ENCODE data around the gene MGMT.

Gene MGMT

DNA sequence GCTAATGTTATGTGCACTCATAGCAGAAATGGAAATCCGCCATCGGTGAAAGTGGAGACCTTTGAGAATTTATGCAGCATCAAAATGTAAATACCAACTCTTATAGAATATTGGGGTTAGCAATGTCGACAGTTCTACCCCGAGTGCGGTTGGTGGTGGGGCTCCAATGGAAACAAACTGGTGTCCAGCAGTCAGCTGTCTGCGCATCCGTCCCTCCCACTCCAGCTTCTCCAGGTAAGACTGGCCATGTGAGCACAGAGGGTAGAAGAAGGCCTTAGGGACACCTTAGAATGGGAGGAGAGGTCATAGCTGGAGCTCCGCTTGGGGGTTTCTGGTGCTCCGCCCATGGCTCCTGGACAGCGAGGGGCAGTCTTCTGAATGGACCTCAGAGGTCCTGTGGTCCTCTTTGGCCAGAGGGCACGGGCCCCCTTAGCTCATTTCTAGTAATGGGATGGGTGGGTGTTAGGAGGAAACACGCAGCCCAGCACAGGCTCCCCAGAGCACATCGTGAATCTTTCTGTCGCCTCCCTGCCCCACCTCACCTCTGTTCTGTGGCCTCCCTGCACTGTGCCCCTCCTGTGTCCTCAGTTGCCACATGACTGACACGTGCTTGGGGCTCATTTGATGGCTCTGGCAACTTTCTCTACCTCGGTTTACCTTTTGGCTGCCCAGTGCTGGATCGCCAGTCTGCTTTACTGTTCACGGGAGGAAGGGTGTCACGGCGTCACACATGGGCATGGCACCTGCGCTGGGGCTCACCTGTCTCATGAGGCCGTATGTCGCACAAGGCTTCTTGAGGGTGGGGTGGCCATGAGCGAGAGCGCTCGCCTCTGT is 50.0 kb downstream of the MGMT start:
- no peak overlapping the region for H3K27ac ChIP-seq
- no peak for DNase-seq (ENCODE audit: low read depth, low spot score)

DNA sequence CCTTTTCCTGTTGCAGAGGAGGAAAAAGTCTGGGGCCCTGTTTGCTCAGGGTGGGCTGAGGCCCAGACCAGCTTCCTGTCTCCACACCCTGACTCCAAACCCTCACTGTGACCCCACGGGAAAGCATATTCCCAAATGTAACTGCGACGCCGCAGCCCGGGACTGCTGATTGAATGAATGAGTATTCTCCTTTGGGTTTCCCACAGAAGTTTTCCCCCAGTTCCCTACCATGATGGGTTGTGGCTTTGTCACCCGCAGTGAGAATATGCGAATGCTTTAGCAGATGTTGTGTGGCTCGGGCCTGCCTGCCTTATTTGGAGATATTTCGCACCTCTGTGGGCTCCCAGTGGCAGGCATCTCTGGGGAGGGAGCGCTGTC is 50.6 kb downstream of the MGMT start:
- no peak overlapping the region for H3K27ac ChIP-seq
- DNase-seq (ENCODE audit: low read depth, low spot score): no peak

DNA sequence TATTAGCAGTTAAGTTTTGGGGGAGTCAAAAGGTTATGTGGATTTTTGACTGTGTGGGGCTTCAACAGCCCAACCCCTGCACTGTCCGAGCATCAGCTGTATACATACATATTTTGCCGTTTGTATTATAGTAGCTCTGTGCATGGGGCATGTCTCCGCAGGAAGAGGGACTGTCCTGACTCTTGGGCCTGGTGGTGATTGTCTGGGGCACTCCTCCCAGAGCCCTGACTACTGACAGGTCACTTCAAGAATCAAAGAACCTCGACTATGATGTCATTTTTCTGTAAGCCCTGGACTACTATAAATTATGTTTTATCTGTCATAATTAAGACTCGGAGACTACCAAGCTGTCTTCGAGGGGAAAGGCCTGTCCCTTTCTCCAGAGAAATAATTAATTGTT is 51.8 kb downstream of the MGMT start:
- no peak overlapping the region for H3K27ac ChIP-seq
- DNase-seq (ENCODE audit: low read depth, low spot score): no peak

DNA sequence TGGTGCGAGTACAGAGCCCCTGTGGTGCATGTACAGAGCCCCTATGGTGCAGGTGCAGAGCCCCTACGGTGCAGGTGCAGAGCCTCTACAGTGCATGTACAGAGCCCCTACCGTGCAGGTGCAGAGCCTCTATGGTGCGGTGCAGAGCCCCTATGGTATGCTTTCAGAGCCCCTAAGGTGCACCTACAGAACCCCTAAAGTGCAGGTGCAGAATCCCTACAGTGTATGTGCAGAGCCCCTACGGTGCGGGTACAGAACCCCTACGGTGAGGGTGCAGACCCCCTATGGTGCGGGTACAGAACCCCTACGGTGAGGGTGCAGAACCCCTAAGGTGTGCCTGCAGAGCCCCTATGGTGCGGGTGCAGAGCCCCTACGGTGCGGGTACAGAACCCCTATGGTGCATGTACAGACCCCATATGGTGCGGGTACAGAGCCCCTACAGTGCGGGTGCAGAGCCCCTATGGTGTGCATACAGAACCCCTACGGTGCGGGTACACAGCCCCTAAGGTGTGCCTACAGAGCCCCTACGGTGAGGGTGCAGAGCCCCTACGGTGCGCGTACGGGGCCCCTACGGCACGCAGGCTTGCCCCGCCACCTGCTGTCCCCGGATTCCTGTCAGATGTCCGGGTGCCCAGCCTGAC is 53.5 kb downstream of the MGMT start:
- H3K27ac ChIP-seq: no peak overlapping the region
- DNase-seq (ENCODE audit: low read depth, low spot score): no peak

DNA sequence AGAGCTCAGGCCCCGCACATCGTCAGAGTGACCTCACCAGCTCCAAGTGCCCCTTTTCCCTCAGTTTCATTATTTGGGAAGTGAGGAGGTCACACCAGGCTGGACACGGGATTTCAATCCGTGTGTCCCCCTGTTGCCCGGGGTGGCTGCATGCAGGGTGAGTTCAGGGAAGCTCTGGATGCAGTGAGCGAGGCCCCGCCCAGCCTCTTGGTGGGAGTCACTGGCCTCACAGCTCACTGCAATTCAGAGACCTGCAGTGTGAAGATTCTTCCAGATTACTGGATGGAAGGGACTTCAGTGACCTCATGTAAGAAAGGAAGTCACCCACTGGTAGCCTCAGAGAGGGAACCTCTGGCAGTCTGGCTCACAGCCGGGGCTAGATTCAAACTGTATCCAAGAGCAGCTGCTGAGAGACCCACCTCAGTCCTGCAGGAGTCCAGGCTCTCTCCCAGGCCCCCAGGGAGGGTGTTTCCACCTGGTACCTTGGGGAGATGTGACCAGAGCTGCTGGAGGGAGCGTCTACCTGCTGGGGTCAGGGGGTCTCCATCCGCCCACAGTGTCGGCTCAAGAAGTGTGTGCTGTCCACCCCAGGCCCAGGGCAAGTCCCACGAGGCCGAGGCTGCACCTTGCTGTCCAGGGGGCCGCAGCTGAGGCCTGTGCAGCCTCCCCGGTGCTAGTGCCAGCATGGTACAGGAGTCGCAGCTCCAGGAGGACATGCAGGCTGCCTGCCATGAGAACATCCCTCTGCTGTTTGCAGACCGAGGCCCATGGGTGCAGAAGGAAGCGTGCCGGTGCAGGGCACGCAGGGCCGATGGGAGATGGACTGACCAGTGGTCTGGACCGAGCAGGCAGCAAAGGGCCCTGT is 54.4 kb downstream of the MGMT start:
- DNase-seq (ENCODE audit: low read depth, low spot score): no peak
- H3K27ac ChIP-seq: no peak overlapping the region

DNA sequence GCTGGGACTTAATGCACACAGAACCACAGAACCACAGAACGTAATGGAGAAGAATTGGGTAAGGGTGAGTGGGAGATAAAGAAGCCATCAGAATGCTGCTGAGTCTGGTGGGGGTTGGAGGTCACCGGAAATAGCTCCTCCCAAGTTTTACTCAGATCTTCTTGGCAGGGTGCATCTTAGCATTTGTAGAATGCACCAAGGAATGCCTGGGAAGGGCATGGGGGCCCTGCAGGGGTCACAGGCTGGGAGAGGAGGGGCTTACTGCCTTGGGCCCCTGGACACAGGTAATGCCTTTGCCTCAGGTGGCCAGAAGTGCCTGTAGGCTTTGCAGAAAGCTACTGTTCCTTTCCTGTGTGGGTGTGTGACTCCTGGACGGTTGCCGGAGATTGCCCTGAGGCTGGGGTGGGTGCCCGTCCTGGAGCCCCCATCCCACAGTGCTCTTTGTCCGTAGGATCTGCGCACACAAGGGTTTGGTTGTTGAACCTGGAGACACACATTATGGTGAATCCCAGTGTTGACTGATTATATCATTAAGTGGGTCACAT is 55.1 kb downstream of the MGMT start:
- DNase-seq (ENCODE audit: low read depth, low spot score): no peak
- no peak overlapping the region for H3K27ac ChIP-seq

DNA sequence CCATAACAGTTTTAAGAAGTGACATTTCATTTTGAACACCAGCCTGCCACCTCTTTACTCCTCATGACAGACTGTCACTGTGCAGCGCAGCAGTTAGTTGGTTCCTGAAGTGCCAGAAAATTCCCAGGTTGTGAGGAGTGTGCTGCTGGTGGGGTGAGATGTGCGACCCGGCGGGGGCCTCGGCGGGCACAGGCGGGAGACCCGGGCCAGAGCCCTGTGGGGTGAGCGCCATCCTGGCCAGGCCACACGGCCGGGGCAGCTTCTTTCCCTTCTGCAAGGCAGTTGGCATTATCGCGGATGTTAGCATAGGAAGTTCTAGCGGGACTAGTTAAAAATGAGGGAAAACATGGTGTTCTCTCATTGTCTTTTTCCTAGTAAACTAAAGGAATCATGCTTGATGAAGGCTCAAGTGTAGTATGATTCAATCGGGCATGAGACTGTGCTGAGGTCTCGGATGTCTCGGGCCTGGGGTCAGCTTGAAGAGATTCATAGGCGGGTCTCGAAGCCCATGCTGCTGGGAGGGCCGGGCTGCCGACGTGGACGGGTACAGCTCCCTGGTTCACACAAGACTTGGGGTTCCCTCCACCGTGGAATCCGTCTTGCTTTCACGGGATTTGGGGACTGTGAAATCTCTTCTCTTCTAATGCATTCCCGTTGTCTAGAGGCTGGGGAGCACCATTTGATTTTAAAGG is 56.1 kb downstream of the MGMT start:
- no peak for DNase-seq (ENCODE audit: low read depth, low spot score)
- H3K27ac ChIP-seq: no peak overlapping the region

DNA sequence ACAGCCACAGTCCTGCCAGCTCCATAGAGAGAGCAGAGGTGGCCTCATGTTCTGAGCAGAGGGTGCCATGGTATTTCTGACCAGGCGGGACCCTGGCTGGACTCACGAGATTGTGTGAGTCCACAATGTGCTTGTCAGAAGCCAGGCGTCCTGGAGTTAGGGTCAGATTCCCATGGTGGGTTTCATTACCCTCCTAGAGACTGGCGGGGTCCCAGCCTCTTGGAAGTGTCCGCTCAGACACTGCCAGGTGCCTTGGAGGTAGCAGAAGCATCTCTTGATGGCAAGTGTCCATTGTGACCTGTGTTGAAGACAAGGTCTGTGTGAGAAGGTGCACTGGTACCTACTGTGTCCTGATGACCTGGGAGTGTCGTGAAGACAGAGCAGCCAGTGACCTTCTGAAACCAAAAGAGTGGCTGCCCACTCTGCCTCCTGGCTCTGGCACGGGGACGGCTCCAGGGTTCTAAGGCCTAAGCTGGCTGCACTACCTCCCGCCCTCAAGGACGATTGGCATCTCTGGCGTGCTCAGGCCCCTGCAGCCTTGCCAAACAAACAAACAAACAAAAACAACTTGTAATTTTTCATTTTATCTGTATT is 56.8 kb downstream of the MGMT start:
- H3K27ac ChIP-seq: no peak overlapping the region
- DNase-seq (ENCODE audit: low read depth, low spot score): no peak

DNA sequence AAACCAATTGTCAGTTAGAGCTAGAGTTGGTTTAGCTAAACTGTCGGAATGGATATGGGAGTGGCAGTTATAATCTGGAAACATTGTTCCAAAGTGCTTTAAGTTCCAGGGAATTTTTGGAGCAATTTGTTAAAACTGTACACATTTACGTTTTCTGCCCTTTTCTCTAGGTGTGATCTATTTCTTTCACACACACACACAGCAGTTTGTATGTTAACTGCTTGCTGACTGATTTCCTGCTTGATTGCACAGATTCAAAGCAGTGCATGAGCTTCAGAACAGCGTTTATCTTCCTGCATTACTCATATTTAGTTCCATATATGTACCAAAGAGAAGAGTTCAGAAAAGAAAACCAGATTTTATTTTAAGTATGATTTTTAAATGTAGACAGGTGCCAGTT is 57.9 kb downstream of the MGMT start:
- H3K27ac ChIP-seq: no peak overlapping the region
- no peak for DNase-seq (ENCODE audit: low read depth, low spot score)

DNA sequence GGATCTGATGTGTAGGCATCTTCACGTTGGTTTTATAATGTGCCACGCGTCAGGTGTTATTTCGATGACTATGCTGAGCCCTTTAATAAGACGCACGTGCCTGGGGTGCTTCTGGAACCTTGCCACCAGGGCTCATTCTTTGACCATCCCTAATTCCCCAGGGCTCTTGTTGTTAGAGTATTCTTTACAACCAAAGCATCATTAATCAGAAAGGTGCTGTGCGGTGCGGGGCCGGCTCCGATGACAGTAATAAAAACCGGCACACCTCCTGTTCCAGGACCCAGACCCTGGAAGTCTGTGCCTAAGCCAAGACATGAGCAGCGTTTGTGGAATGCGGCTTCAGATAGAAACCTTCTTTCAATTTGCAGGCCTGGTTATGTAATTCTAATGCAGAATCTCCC is 58.4 kb downstream of the MGMT start:
- DNase-seq (ENCODE audit: low read depth, low spot score): no peak
- no peak overlapping the region for H3K27ac ChIP-seq

DNA sequence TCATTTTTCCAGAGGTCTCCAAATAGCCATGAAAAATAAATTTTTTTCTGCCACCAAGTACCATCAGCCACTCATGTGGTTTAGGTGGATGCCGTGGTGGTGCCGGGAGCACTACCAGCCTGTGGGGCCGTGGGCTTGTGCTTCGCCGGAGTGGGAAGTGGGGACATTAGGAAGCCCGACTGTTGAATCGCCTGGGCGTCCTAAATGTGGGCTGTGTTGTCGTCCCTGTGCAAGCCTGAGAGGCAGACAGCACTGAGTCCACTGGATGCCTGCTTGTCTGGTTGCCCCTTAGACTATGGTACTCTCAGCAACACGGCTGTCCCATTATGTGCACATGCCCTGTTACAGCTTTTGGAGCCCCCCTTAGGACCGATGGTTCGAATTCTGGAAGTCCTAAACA is 59.9 kb downstream of the MGMT start:
- no peak for DNase-seq (ENCODE audit: low read depth, low spot score)
- H3K27ac ChIP-seq: no peak overlapping the region

DNA sequence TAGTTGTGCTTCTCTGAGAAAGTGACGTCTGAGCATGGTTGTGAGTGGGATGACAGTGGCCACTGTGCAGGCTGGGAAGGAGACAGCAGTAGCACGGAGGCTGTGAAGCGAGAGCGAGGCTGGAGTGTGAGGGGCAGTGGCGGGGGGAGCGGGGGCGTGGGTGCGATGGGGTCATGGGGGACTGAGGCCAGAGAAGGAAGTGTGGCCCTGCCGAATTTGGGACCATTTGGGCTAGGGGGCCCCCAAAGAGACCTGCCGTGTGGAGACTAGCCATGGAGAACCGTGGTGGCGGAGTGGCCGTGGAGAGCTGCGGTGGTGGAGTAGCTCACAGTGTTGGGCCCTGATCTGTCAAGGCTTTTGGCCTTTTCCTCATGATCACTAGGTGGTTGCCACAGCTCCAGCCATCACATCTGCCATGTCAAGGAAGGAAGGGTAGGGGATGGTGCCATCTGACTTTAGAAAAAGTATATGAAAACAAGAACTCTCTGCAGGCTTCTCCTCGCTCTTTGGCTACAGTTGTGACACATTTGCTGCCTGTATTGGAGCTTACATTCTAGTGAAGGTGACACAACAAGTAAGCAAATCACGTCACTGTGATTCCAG is 61.4 kb downstream of the MGMT start:
- DNase-seq (ENCODE audit: low read depth, low spot score): no peak
- no peak overlapping the region for H3K27ac ChIP-seq

DNA sequence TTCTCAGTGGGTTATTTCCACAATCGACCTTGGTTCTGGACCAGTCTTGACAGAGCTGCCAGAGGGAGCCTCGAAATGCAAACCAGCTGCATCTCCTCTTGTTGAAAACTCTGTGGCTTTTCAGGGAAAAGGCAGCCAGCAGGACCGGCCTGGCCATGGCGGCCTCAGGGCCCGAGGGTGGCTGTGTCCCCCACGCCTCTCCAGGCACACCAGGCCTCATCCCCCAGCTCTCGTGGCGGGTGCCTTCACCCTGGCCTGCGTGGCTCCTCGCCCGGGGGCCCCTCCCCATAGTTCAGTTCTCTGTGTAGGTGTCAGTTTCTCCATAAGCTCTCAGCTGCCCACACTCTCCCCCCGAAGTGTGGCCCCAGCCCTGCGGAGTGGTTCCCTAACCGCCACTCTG is 63.5 kb downstream of the MGMT start:
- DNase-seq (ENCODE audit: low read depth, low spot score): no peak
- H3K27ac ChIP-seq: no peak overlapping the region

DNA sequence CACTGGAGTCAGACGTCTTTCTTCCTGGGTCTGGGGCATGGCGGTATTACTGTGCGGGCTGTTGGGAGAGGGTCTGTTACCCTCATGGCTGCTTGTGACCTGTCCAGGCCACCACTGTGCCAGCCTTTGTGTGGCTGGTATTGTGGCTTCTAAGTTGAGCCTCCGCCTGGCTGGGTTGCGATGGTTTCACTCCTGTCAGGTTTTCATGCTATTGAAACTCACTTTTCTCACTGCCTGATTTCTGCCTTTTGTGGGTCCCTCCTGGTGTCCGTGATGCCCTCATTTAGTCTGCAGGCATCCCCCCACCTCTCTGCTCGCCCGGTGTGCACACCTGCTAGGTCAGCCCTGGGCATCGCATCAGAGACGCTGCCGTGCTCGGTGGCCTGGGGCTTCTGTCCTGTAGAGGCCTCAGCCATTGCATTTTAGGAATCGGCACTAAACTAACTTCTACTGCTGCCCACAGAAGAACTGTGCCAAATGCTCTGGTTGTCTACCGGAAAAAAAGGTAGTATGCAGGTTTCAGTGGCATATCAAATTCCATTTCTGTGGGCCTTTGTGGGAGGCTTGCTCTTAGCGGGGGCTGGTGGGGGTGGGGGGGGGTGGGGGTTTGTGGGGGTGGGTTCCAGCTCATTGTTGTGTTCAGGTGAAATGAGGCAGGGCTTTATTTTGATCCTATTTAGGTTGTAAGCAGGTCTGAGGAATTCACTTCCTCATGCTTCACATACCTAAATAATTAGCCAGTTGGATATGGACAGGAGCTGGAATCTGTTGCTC is 64.3 kb downstream of the MGMT start:
- DNase-seq (ENCODE audit: low read depth, low spot score): peak; percentile 6
- H3K27ac ChIP-seq: no peak overlapping the region

DNA sequence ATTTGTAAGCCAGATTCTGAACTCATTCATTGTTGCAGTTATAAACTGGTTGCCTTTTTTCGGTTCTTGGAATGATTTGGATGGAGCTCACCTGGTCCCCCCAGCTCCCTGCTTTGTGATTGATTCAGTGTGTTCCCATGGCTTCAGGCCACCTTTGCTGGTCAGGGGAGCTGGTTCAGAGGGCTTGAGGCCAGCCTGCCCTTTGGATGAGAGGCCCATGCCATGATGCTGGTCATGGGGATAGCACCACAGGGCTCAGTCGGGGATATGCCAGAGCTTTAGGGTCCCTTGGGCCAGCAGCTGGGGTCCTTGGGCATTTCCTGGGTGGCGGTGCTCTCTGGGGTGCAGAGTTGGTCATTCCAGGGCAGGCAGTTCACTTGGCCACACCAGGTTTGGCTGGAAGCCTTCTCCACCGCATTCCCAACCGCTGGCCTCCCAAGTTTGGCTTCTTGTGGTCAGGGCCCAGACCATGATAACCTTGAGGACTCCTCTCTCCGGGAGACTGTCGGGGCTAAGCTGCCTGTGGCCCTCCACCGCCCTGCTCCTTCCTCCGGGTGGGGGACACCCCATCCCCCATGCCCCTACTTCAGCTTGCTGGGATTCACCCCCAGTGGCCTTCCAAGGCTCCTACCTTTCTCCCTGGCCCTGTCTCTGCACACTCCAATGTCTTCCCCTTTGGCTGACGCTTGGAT is 65.1 kb downstream of the MGMT start:
- no peak for DNase-seq (ENCODE audit: low read depth, low spot score)
- H3K27ac ChIP-seq: no peak overlapping the region

DNA sequence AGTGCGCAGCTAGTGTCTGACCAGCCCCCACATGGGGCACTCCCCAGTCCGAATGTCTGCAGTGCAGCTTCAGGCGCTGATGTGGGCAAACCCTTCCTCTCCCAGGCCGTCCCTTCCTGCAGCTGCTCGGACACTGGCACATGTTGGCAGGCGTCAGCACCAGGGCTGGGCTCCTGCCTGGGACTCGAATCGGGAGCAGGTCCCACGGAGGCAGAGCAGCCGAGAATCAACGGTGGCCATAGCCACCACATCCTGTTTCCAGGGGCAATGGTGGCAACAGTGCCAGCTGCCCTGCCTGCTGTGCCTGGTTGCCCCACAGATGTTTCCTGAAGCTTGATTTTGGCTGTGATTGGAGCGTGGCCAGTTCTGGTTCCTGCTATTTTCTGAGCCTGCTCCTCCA is 65.8 kb downstream of the MGMT start:
- no peak overlapping the region for H3K27ac ChIP-seq
- no peak for DNase-seq (ENCODE audit: low read depth, low spot score)

DNA sequence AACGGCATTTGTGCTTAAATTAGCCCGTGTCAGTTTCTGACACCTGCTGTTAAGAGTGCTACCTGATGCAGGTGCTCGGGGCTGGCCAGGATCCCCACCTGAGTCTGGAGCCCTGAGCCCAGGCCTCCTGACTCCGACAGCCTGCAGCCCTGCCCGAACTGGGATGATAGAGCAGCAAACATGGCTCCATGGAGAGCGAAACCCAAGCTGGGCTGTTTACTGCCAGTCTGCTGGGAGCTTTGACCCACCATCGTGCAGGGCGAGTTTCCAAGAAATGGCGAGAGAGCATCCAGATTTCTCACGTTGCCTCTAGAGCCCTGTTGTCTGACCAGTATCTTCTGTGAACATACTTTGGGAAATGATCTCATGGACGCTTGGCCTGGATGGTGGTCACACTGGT is 66.2 kb downstream of the MGMT start:
- DNase-seq (ENCODE audit: low read depth, low spot score): no peak
- no peak overlapping the region for H3K27ac ChIP-seq

DNA sequence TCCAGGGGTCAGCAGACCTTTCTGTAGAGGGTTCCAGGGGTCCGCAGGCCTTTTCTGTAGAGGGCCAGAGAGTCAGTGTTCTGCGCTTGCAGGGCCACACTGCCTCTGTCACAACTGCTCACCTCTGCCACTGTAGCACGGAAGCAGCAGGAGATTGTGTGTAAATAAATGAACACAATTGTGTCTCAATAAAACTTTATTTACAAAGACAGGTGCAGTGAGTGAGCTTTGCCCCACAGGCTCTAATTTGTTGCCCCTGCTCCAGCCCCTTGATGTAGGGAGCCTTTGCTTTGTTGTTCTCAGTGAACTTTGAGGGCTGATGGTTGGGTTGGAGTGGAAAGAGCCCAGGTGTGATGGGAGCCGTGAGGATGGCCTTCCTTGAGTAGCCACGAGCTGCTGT is 67.8 kb downstream of the MGMT start:
- no peak overlapping the region for H3K27ac ChIP-seq
- no peak for DNase-seq (ENCODE audit: low read depth, low spot score)
